GM10847 (cell line): ENCODE results near the gene BET1L.

Source experiments
- POLR2A ChIP-seq: IDR thresholded peaks from 2 replicates; pipeline ENCODE4 v1.6.1; 2011; ENCODE audit not compliant: insufficient read length; ENCODE audit errors: extremely low read depth

BET1L gene

GRCh38 chr11:206526-207207 is 532 bp downstream of the BET1L start:
- no peak for TF ChIP-seq POLR2A

DNA sequence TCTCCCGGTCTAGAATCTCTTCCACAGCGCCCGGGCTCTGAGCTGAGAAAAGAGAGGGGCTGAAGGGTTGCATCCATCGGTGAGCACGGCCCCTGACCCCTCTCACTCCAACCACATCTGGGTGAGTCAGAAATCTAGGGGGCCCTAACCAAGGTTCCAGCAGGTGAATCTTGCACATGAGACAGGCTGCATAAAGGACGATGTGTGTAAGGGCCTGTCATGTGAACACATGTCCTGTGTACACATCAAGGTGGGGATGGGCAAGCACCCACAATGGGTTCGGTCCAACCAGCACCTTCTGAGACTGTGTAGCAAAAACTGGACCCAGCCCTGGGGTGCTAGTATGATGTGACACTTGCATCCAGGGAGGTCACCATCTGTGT is 1.2 kb downstream of the BET1L start:
- no peak for TF ChIP-seq POLR2A

DNA sequence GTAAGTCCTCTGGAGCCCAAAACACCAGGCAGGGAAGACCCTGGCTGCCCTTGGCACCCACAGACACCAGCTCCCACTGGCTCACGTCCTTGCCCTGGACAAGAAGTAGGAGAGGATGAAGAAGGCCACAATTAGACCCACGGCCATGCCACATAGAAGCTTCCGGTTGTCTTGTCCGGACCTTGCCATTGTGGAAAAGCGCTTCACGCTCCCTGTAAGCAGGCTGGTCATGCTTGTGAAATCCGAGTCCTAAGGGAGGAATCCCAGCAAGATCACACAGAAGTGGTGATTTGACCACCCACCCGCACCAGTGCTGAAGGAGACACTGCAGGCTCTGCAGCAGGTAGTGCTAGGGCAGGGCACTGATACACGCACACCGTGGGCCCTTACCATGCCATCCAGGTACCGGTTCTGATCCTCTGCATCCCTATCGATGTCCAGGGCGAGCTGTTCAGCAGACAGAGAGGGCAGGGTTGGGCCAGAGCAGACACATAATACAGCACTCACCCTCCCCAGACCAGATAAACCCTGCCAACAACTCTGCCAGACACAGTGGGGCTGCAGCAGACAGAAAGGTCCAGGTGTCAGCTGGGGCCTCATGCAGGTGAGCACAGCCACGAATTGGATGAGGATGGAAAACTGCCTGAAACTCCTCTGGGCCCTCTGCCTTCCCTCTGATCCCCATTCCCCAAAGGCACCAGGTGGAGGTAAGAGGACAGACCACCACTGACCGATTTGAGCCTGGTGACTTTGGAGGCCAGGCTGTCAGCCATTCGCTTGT is 1.8 kb downstream of the BET1L start:
- no peak for TF ChIP-seq POLR2A

GRCh38 chr11:204587-205109 is 2.6 kb downstream of the BET1L start:
- no peak for TF ChIP-seq POLR2A

DNA sequence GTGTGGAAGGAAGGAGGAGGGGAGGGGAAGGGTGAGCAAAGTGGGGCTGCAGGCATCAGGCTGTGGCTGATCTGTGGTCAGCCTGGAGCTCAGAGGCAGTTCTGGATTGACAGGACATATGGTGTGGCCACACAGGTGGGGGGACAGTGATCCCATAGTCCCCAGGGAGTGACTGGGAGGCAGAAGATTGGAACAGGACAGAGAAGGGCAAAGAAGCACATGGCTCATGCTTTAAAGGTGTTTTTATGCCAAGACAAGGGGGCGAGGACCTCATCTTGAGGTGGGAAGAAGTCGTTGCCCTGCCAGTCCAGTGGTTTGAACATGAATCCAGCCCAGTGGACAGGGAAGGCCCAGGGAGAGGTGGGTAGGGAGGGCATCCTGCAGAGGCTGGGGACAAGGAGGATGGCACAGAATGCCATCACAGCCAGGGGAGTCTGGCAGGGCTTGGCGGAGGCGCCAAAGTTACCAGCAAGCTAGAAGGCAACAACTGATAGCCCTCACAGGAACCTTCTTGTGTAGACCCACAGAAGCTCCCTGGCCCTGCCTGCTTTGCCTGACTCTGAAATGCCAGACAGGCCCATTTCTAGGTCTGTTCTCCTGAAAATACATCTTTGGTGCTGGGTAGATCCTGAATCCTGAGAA is 3.1 kb downstream of the BET1L start:
- TF ChIP-seq POLR2A, result no peak

DNA sequence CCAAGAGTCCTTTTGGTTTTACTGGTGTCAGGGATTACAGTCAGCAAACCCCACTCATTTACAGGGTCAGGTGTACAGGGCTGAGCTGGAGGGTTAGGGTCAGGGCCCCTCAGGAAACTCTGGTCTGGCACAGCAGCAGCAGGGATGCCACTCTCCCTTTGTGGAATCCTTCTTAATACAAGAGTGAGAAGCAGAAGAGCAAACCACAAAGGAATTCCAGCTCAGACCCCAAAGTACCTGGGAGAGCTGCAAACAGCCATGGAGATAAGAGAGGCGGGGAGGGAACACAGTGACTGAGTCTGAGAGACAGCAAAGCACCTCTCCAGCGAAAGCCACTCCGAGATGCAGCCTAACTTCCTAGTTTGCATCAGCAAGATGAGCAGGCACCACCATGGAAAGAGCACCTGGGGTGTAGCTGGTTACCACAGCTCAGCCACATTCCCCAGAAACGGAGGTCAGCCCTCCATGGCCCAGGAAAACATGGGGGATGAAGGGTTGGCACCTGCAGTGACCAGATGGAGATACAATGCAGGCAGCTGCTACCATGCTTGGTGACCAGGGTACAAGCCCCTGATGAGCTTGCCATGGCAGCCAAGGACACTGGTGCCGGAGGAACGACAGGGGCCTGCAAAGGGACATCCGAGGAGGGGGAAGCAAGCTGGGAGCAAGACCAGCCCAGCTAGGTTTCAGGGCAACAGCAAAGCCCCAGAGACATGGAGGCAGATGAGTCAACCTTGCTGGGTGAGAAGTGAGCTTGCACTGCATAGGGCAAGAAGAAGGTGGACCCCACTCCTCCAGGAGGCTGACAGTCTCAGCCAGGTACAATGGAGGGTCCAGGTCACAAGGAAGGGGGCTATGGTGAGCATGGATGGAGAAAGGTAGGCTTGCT is 3.9 kb downstream of the BET1L start:
- TF ChIP-seq POLR2A, result no peak

- no peak for TF ChIP-seq POLR2A
These were observed 4.7 kb downstream of the BET1L start for GRCh38 chr11:202490-202889.

DNA sequence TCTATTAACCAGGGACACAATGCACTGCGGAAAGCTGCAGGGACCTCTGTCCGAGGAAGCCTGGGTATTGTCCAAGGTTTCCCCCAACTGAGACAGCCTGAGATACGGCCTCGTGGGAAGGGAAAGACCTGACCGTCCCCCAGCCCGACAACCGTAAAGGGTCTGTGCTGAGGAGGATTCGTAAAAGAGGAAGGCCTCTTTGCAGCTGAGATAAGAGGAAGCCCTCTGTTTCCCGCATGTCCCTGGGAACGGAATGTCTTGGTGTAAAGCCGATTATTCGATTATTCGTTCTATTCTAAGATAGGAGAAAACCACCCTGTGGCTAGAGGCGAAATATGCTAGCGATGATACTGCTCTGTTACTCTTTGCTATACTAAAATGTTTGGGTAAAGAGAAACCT is 5.2 kb downstream of the BET1L start:
- no peak for TF ChIP-seq POLR2A

GRCh38 chr11:200224-201003 is 6.8 kb downstream of the BET1L start:
- no peak for TF ChIP-seq POLR2A

GRCh38 chr11:199782-200181 is 7.4 kb downstream of the BET1L start:
- TF ChIP-seq POLR2A, result no peak

- no peak for TF ChIP-seq POLR2A
These were observed 8.1 kb downstream of the BET1L start for GRCh38 chr11:199004-199581.

DNA sequence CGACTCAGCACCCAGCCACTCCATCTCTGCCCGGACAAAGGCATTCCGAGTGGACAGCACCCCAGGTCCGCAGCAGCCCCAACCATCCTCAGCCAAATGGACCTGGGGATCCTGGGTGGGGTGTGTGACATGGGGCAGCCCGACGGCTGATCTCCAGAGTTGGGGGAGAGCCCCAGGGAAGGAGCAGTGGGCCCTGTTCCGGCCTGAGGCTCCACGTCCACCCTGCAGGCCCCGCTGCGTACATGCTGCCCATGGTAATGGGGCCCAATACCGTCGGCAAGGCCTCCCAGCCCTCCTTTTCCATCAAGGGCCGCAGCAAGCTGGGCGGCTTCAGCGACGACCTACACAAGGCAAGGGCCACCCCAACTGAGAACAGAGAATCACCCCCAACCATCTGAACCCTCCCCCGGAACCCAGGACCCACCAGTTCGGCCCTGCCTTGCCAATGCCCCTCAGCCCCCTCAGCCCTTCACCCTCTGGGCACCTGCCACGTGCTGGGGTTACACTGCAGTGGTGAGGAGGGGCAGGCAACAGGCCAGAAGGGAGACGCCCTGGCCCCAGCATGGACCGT is 8.9 kb downstream of the BET1L start:
- no peak for TF ChIP-seq POLR2A

GRCh38 chr11:197741-198235 is 9.4 kb downstream of the BET1L start:
- no peak for TF ChIP-seq POLR2A
